GM12892 (cell line): ENCODE measurements around the gene CCND3.

Experiments used
- POLR2AphosphoS5 ChIP-seq: IDR thresholded peaks from 2 replicates; pipeline ENCODE4 v1.6.1; 2011; ENCODE audit warnings: low read depth, low read length, control low read depth
- TAF1 ChIP-seq: IDR thresholded peaks from 2 replicates; pipeline ENCODE4 v1.6.1; 2011; ENCODE audit warnings: low read depth, mild to moderate bottlenecking, control low read depth, low read length, borderline replicate concordance

GRCh38 chr6:41947581-41948220 is 6.1 kb upstream of the CCND3 start:
- no peak for TF ChIP-seq TAF1
- no peak for TF ChIP-seq POLR2AphosphoS5
